CD4-positive, alpha-beta T cell (primary cell): ENCODE measurements around the gene NR1D1. TPM values are rescaled to one million over a fixed set of nuclear protein-coding genes. Genes with fewer than 3 reads are reported as not detected.

Experiments
- ATAC-seq: fragments of 200-7000 bp; cut with Tn5 transposase; one replicate; pipeline ENCODE4 v1.10.0; 2022; ENCODE audit warnings: mild to moderate bottlenecking; ENCODE audit not compliant: poor library complexity
- CTCF ChIA-PET: fragments of 350-600 bp; sonication (Branson Sonifier 250); formaldehyde crosslinking; loops from one replicate; lab custom pipeline; 2021; ENCODE audit warnings: antibody characterized with exemption, inconsistent platforms; lab: Charles Lee
- POLR2A ChIA-PET: fragments of 350-600 bp; sonication (Branson Sonifier 250); formaldehyde crosslinking; loops from one replicate; lab custom pipeline; 2021; ENCODE audit warnings: antibody characterized with exemption, inconsistent platforms; lab: Charles Lee
- DNase-seq, 14 experiments: peaks; one replicate each; pipeline ENCODE4 v3.0.0-alpha.2; 2013 to 2020; ENCODE audit warnings: mixed read lengths in 2 of 14
- H3K27ac ChIP-seq, 2 donors: one replicate each; pipeline versions ENCODE4 v1.5.1 to v1.7.0; 2013; ENCODE audit warnings: low read length in 2 of 2, low read depth in 1 of 2, mild to moderate bottlenecking in 1 of 2
- H3K27me3 ChIP-seq, 2 experiments: 1 replicate in 1 of 2; 2 replicates in 1 of 2; pipeline versions ENCODE4 v1.6.1 to v1.7.0; 2013; ENCODE audit warnings: low read length in 2 of 2, control low read depth in 1 of 2, mild to moderate bottlenecking in 1 of 2, moderate library complexity in 1 of 2; ENCODE audit not compliant: insufficient read depth in 2 of 2, control insufficient read depth in 1 of 2
- H3K36me3 ChIP-seq: one replicate; pipeline ENCODE4 v1.6.1; 2013; ENCODE audit warnings: low read length, control low read depth; ENCODE audit not compliant: insufficient read depth
- H3K4me1 ChIP-seq: one replicate; pipeline ENCODE4 v1.6.1; 2013; ENCODE audit warnings: low read length, control low read depth; ENCODE audit not compliant: insufficient read depth
- H3K4me3 ChIP-seq: one replicate; pipeline ENCODE4 v1.5.1; 2013; ENCODE audit warnings: mild to moderate bottlenecking, low read length, moderate library complexity
- H3K9me3 ChIP-seq, 2 experiments: 1 replicate in 1 of 2; 2 replicates in 1 of 2; pipeline versions ENCODE4 v1.6.1 to v1.7.0; 2013; ENCODE audit warnings: low read length in 2 of 2, mild to moderate bottlenecking in 2 of 2, control low read depth in 1 of 2, moderate library complexity in 1 of 2; ENCODE audit not compliant: control insufficient read depth in 1 of 2, insufficient read depth in 1 of 2
- H3K27ac Mint-ChIP-seq: one replicate; pipeline ENCODE4 v1.8.0; 2020; ENCODE audit warnings: mixed read lengths
- H3K27me3 Mint-ChIP-seq: one replicate; pipeline ENCODE4 v1.8.0; 2021; ENCODE audit warnings: mixed read lengths
- H3K36me3 Mint-ChIP-seq: one replicate; pipeline ENCODE4 v1.8.0; 2021; ENCODE audit warnings: low read depth, mixed read lengths
- H3K4me1 Mint-ChIP-seq: one replicate; pipeline ENCODE4 v1.8.0; 2021; ENCODE audit warnings: low read depth, mixed read lengths
- H3K4me3 Mint-ChIP-seq: one replicate; pipeline ENCODE4 v1.8.0; 2020; ENCODE audit warnings: mild to moderate bottlenecking, mixed read lengths
- H3K9me3 Mint-ChIP-seq: one replicate; pipeline ENCODE4 v1.8.0; 2020; ENCODE audit warnings: mixed read lengths
- intact Hi-C, 2 experiments: fragments of 100-400 bp; cut with DNase I in 1 of 2; cut with micrococcal nuclease in 1 of 2; formaldehyde crosslinking; loops; one replicate each; pipeline versions ENCODE4 v1.15.1 to v1.9.0; 2023 to 2025; cut with DNase I, micrococcal nuclease
- total RNA-seq, 174 experiments: library from RNA in 2 of 174; stranded (reverse) in 2 of 174; gene quantifications; one replicate each; pipeline ENCODE4 v1.2.3 and lab custom pipeline; 2021 to 2026
- TF ChIP-seq, protein P1 (sequence below): fragments of 200-600 bp; IDR thresholded peaks from one replicate; pipeline ENCODE4 v1.8.0; 2022; ENCODE audit warnings: antibody characterized with exemption, mild to moderate bottlenecking

Gene NR1D1
- total RNA-seq, 2 experiments from 2014 or later, result 29.6 to 34.1 TPM

GRCh38 chr17:40093580-40094201 is 6.7 kb downstream of the NR1D1 start:
- peaks cover 51% of the 10 kb centered on the region for H3K4me1 ChIP-seq

GRCh38 chr17:40093005-40093579 is 7.3 kb downstream of the NR1D1 start:
- H3K4me1 Mint-ChIP-seq, result peaks cover 52% of the 10 kb centered on the region
- Histone ChIP-seq H3K27me3 (no peaks in the 10 kb centered on the region), H3K36me3 (peaks cover 74% of the 10 kb centered on the region), H3K4me1 (peaks cover 45% of the 10 kb centered on the region), H3K27ac (no peak overlapping the region), H3K4me3 (no peak overlapping the region), H3K9me3 (no peaks in the 10 kb centered on the region)
- peak overlapping the region; percentile 51 for H3K27ac Mint-ChIP-seq
- intact Hi-C loops, result no loop called here
- TF ChIP-seq, protein P1, sequence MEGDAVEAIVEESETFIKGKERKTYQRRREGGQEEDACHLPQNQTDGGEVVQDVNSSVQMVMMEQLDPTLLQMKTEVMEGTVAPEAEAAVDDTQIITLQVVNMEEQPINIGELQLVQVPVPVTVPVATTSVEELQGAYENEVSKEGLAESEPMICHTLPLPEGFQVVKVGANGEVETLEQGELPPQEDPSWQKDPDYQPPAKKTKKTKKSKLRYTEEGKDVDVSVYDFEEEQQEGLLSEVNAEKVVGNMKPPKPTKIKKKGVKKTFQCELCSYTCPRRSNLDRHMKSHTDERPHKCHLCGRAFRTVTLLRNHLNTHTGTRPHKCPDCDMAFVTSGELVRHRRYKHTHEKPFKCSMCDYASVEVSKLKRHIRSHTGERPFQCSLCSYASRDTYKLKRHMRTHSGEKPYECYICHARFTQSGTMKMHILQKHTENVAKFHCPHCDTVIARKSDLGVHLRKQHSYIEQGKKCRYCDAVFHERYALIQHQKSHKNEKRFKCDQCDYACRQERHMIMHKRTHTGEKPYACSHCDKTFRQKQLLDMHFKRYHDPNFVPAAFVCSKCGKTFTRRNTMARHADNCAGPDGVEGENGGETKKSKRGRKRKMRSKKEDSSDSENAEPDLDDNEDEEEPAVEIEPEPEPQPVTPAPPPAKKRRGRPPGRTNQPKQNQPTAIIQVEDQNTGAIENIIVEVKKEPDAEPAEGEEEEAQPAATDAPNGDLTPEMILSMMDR, result no peak
- CTCF ChIA-PET, result interaction anchor here (1.1 to 1.9 kb wide), 3 partner anchors 17 to 75 kb away, joined by 3 to 7 read pairs (median 5); no protein-coding TSS in a partner anchor
- POLR2A ChIA-PET, result interaction anchor here (0.9 to 9.7 kb wide), 4 partner anchors 18 to 125 kb away, joined by 3 to 335 read pairs (median 3); partner anchors contain the start of gene CASC3
- ATAC-seq, result no peak
- H3K27me3 Mint-ChIP-seq, result no peaks in the 10 kb centered on the region
- H3K36me3 Mint-ChIP-seq, result peaks cover 85% of the 10 kb centered on the region
- no peak overlapping the region for H3K4me3 Mint-ChIP-seq
- DNase-seq, result peak in 1 of 14 experiments; percentile 23
- no peaks in the 10 kb centered on the region for H3K9me3 Mint-ChIP-seq

More at GRCh38 chr17:40093580-40094201, 6.7 kb downstream of the NR1D1 start:
- peaks cover 71% of the 10 kb centered on the region for H3K36me3 ChIP-seq
- Mint-ChIP-seq H3K4me1 (peaks cover 58% of the 10 kb centered on the region), H3K4me3 (no peak overlapping the region), H3K9me3 (no peaks in the 10 kb centered on the region), H3K36me3 (peaks cover 83% of the 10 kb centered on the region), H3K27me3 (no peaks in the 10 kb centered on the region), H3K27ac (peak overlapping the region; percentile 51)
- H3K27me3 ChIP-seq, result no peaks in the 10 kb centered on the region
- H3K27ac ChIP-seq, result no peak overlapping the region
- DNase-seq (peak in 1 of 14 experiments; percentile 21), ATAC-seq (no peak)
- POLR2A ChIA-PET, result interaction anchor here (1.0 to 9.7 kb wide), 4 partner anchors 18 to 47 kb away, joined by 3 to 335 read pairs (median 8); partner anchors contain the start of gene CASC3
- intact Hi-C loops, result no loop called here
- H3K9me3 ChIP-seq, result no peaks in the 10 kb centered on the region
- TF ChIP-seq, protein P1, result no peak
- no peak overlapping the region for H3K4me3 ChIP-seq
- CTCF ChIA-PET, result interaction anchor here (1.1 to 1.9 kb wide), 4 partner anchors 18 to 75 kb away, joined by 3 to 7 read pairs (median 6); no protein-coding TSS in a partner anchor

DNA sequence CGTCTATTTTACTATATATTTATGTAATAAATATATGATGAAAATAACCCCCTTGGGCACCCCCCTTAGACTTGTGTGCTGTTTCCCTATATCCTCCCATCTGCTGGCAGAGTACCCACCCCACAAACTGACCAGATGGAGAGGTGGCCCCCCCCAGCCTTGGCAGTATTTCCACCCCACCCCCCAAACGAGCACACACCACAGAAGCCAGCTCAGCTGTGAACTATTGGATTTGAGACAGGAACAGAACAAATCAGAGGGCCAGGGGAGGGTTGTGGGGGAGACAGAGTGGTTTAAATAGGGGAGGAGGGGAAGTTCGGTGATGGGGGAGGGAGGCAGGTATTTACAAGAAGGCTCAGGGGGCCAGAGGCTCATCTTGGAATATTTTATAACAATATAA is 7.8 kb downstream of the NR1D1 start:
- ChIA-PET CTCF (interaction anchor here (1.2 to 1.9 kb wide), 2 partner anchors 20 to 76 kb away, joined by 3 to 7 read pairs; no protein-coding TSS in a partner anchor), POLR2A (interaction anchor here (0.9 to 1.6 kb wide), 2 partner anchors 31 to 126 kb away, joined by 3 read pairs; no protein-coding TSS in a partner anchor)
- H3K27ac Mint-ChIP-seq, result peak overlapping the region; percentile 51
- Histone ChIP-seq H3K4me1 (peaks cover 40% of the 10 kb centered on the region), H3K27me3 (no peaks in the 10 kb centered on the region), H3K27ac (no peak overlapping the region), H3K36me3 (peaks cover 73% of the 10 kb centered on the region), H3K4me3 (no peak overlapping the region), H3K9me3 (no peaks in the 10 kb centered on the region)
- intact Hi-C loops, result no loop called here
- H3K27me3 Mint-ChIP-seq, result no peaks in the 10 kb centered on the region
- TF ChIP-seq, protein P1, result no peak
- DNase-seq, result no peak
- peaks cover 47% of the 10 kb centered on the region for H3K4me1 Mint-ChIP-seq
- H3K4me3 Mint-ChIP-seq, result no peak overlapping the region
- no peaks in the 10 kb centered on the region for H3K9me3 Mint-ChIP-seq
- peaks cover 88% of the 10 kb centered on the region for H3K36me3 Mint-ChIP-seq
- ATAC-seq, result no peak
